K562 (cell line): ENCODE results near the gene MAN2A1. TPM values are rescaled to one million over a fixed set of nuclear protein-coding genes. Genes with fewer than 3 reads are reported as not detected.
A peak's percentile ranks its signal among the peaks of the same experiment; 100 is the strongest.

ENCODE experiments used
- ATAC-seq: fragments of 200-7000 bp; cut with Tn5 transposase; 3 replicates; pipeline ENCODE4 v1.9.1; 2020; ENCODE audit warnings: moderate library complexity
- BruUV-seq: library from RNA; stranded (reverse); fragments of 400-500 nt; replicated peaks from 2 replicates; lab custom pipeline; 2021; lab: Mats Ljungman, UMichigan
- CTCF ChIA-PET: fragments of 300-600 bp; formaldehyde crosslinking; extraction: SDS; loops from one replicate; lab custom pipeline; 2021; ENCODE audit warnings: low intra/inter-chr PET ratio; lab: Yijun Ruan, JAX
- POLR2A ChIA-PET: fragments of 300-600, 350-650 bp; sonication (Branson Sonifier 250); formaldehyde crosslinking; extraction: SDS; loops from one replicate; lab custom pipeline; 2021; ENCODE audit warnings: antibody characterized with exemption, inconsistent platforms; lab: Yijun Ruan, JAX
- DNase-seq, 4 experiments: peaks; one replicate each; pipeline versions ENCODE4 v3.0.0 to v3.0.0-alpha.2; 2011 to 2018; ENCODE audit warnings: low spot score in 3 of 4, mixed read lengths in 3 of 4; ENCODE audit errors: extremely low read depth in 1 of 4
- FAIRE-seq: peaks from 2 replicates; lab custom pipeline; 2011; peaks lifted over from hg19 to GRCh38; lab: Jason Lieb, UNC
- H2AFZ ChIP-seq: 2 replicates; pipeline ENCODE4 v1.6.0; 2011; ENCODE audit warnings: low read depth, low read length, control low read depth, inconsistent platforms
- H3K27ac ChIP-seq: fragments of 200-600 bp; 3 replicates; pipeline ENCODE4 v1.8.0; 2011; ENCODE audit warnings: low read depth, mild to moderate bottlenecking, control low read depth, inconsistent platforms, low read length, moderate library complexity, mixed read lengths; ENCODE audit errors: extremely low read depth
- H3K27me3 ChIP-seq, 2 experiments: fragments of 300-600 bp in 1 of 2; 2 replicates in 1 of 2; 3 replicates in 1 of 2; pipeline versions ENCODE4 v1.6.0 to v1.8.0; 2011; ENCODE audit warnings: inconsistent platforms in 2 of 2, low read length in 2 of 2, mild to moderate bottlenecking in 1 of 2, mixed read lengths in 1 of 2, moderate library complexity in 1 of 2; ENCODE audit not compliant: control insufficient read depth in 2 of 2, insufficient read depth in 2 of 2
- H3K36me3 ChIP-seq: fragments of 300-600 bp; 3 replicates; pipeline ENCODE4 v1.8.0; 2011; ENCODE audit warnings: mild to moderate bottlenecking, low read length, inconsistent platforms; ENCODE audit not compliant: control insufficient read depth, insufficient read depth
- H3K4me1 ChIP-seq, 2 experiments: fragments of 200-600 bp in 1 of 2; replicated peaks in 1 of 2; 2 replicates in 1 of 2; 3 replicates in 1 of 2; pipeline versions ENCODE4 v1.5.1 to v1.8.0; 2011; ENCODE audit warnings: inconsistent platforms in 2 of 2, low read length in 2 of 2, mild to moderate bottlenecking in 1 of 2, mixed read lengths in 1 of 2, moderate library complexity in 1 of 2; ENCODE audit not compliant: control insufficient read depth in 2 of 2, insufficient read depth in 2 of 2
- H3K4me2 ChIP-seq: 2 replicates; pipeline ENCODE4 v1.6.1; 2011; ENCODE audit warnings: low read length, control low read depth, inconsistent platforms, mixed read lengths; ENCODE audit not compliant: insufficient read depth
- H3K4me3 ChIP-seq: fragments of 200-600 bp; sonication (generic), shearing (Covaris generic); 2 replicates; pipeline ENCODE4 v1.5.1; 2016; ENCODE audit warnings: control low read depth, inconsistent platforms
- H3K79me2 ChIP-seq: fragments of 200-600 bp; 3 replicates; pipeline ENCODE4 v1.8.0; 2011; ENCODE audit warnings: low read length, inconsistent platforms; ENCODE audit not compliant: control insufficient read depth, insufficient read depth
- H3K9ac ChIP-seq, 2 experiments: 2 replicates each; pipeline versions ENCODE4 v1.6.0 to v1.6.1; 2011; ENCODE audit warnings: low read depth in 2 of 2, low read length in 2 of 2, control low read depth in 1 of 2, inconsistent platforms in 1 of 2, mild to moderate bottlenecking in 1 of 2, mixed read lengths in 1 of 2; ENCODE audit not compliant: insufficient read depth in 1 of 2
- H3K9me1 ChIP-seq: one replicate; pipeline ENCODE4 v1.6.0; 2011; ENCODE audit warnings: inconsistent platforms, mild to moderate bottlenecking, low read length, moderate library complexity; ENCODE audit not compliant: control insufficient read depth, insufficient read depth
- H3K9me3 ChIP-seq: replicated peaks from 2 replicates; pipeline ENCODE4 v1.5.1; 2011; ENCODE audit warnings: low read depth, low read length, inconsistent platforms; ENCODE audit not compliant: control insufficient read depth, insufficient read depth
- H4K20me1 ChIP-seq: replicated peaks from 2 replicates; pipeline ENCODE4 v1.6.1; 2011; ENCODE audit warnings: low read length, inconsistent platforms, mixed read lengths; ENCODE audit not compliant: control insufficient read depth, insufficient read depth
- BHLHE40 ChIP-seq: IDR thresholded peaks from 2 replicates; pipeline ENCODE4 v1.6.1; 2011; ENCODE audit warnings: low read length, improper control_type of control experiment
- EP300 ChIP-seq: IDR thresholded peaks from 2 replicates; pipeline ENCODE4 v1.6.1; 2012; ENCODE audit warnings: low read length, improper control_type of control experiment
- FOSL1 ChIP-seq: fragments of 200-800 bp; sonication (Bioruptor generic); conservative IDR thresholded peaks from 2 replicates; pipeline ENCODE4 v1.6.1; 2016; ENCODE audit warnings: missing genetic modification characterization, missing compliant biosample characterization
- GATA2 ChIP-seq: sonication (generic); formaldehyde crosslinking; IDR thresholded peaks from 2 replicates; pipeline ENCODE4 v1.4.0; 2020; ENCODE audit warnings: mild to moderate bottlenecking, missing genetic modification reagents
- PHF8 ChIP-seq: fragments of 200-600 bp; sonication (generic); IDR thresholded peaks from 2 replicates; pipeline ENCODE4 v1.6.1; 2012; ENCODE audit warnings: mixed run types, mild to moderate bottlenecking, inconsistent platforms, low read length, moderate library complexity, borderline replicate concordance
- TBP ChIP-seq: optimal IDR thresholded peaks from 2 replicates; pipeline ENCODE3; 2011; ENCODE audit warnings: low read depth, low read length, improper control_type of control experiment
- ZNF143 ChIP-seq: sonication (generic); formaldehyde crosslinking; IDR thresholded peaks from 2 replicates; pipeline ENCODE4 v1.9.0; 2022; ENCODE audit warnings: mild to moderate bottlenecking, missing genetic modification reagents
- WGBS: fragments of 100-300 bp; shearing (Covaris generic); methylation state at CpG from one replicate; pipeline ENCODE4 v1.1.6; 2016; ENCODE audit warnings: low coverage, mixed read lengths; ENCODE audit not compliant: insufficient coverage; ENCODE audit errors: missing lambda C conversion rate; 5-methylcytosine and 5-hydroxymethylcytosine counted together
- in situ Hi-C: fragments of 300-500 bp; cut with MboI; formaldehyde crosslinking; loops from 4 replicates; pipeline ENCODE4 v1.15.0; 2018; ENCODE audit warnings: inconsistent platforms, mixed read lengths
- intact Hi-C: fragments of 100-400 bp; cut with micrococcal nuclease; formaldehyde crosslinking; loops from 2 replicates; pipeline ENCODE4 v1.14.2; 2022
- polyA plus RNA-seq, 8 experiments: library from polyadenylated mRNA; depleted of rRNA in 4 of 8; stranded (reverse) in 5 of 8; unstranded in 3 of 8; fragments of >200 nt; fragmentation: Nextera tagmentation in 2 of 8; fragmentation: Illumina TruSeq in 1 of 8; extraction: Ambion mirVana in 2 of 8; extraction: Trizol in 1 of 8; gene quantifications; 2 replicates each; pipeline versions ENCODE4 v1.2.1 to v1.2.3, GENCODE V29; 2011 to 2014; ENCODE audit warnings: inconsistent platforms in 1 of 8, missing spikeins in 1 of 8
- total RNA-seq, 7 experiments: library from RNA; depleted of rRNA in 6 of 7; stranded (reverse); fragments of >200 nt in 6 of 7; fragmentation: Illumina TruSeq in 2 of 7; extraction: Trizol in 2 of 7; gene quantifications; 2 replicates each; pipeline versions ENCODE4 v1.2.1 to v1.2.3, GENCODE V29; 2011 to 2021; ENCODE audit warnings: low replicate concordance in 1 of 7
- TF ChIP-seq, protein P1 (sequence below), 2 experiments: fragments of 450-650 bp in 1 of 2; sonication (generic) in 1 of 2; formaldehyde crosslinking in 1 of 2; IDR thresholded peaks in 1 of 2; conservative IDR thresholded peaks in 1 of 2; 2 replicates each; pipeline versions ENCODE4 v1.6.1 to v1.8.1; 2016 to 2023; ENCODE audit warnings: mild to moderate bottlenecking in 2 of 2, moderate library complexity in 2 of 2, inconsistent platforms in 1 of 2, missing genetic modification reagents in 1 of 2

MAN2A1 gene
- total and polyA plus RNA-seq, 9 of the 15 experiments (the other 6 are each of a cell fraction or from before 2014, with no cell fraction given) = 5.2 to 32.0 (median 19.8) TPM

DNA sequence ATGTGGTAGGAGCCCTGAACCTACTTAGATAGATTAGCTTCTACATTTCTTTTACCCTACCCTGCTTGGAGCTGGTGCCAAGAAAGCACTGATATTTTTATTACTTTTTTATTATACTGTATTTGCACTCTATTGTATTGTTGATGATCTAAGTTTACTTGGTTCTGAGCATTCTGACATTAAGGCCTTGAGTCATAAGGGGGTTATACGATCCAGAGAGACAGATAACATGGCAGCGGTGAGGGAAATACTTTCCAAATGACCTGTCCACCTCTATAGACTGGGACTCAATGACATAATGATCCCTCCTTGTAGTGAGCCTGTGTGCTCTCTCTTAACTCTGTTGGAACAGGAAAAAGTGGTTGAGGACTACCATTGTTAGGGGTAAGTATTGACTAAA is 176.3 kb downstream of the MAN2A1 start:
- TF ChIP-seq GATA2 (CRISPR knock-in tag) = no peak
- no peak for TF ChIP-seq BHLHE40
- TF ChIP-seq, protein P1, sequence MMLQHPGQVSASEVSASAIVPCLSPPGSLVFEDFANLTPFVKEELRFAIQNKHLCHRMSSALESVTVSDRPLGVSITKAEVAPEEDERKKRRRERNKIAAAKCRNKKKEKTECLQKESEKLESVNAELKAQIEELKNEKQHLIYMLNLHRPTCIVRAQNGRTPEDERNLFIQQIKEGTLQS (IDR thresholded peaks at IDR 0.05) = peak; percentile 21; the same call in 1 of the 2 replicates
- TF ChIP-seq, protein P1 (CRISPR knock-in tag; conservative IDR thresholded peaks at IDR 0.05) = no peak
- TF ChIP-seq EP300 = no peak
- TF ChIP-seq ZNF143 = no peak
- no peak for TF ChIP-seq PHF8
- no peak for TF ChIP-seq TBP
- peak; percentile 86 for TF ChIP-seq FOSL1 (tag)
- Histone ChIP-seq H3K4me2 (no peak overlapping the region), H3K4me1 (no peaks in the 10 kb centered on the region; a peak in 2 of 5 replicates), H3K9ac (no peak overlapping the region), H3K9me1 (no peaks in the 10 kb centered on the region), H3K27ac (peak overlapping the region; percentile 20; the same call in 1 of the 3 replicates), H3K4me3 (no peak overlapping the region), H3K9me3 (no peaks in the 10 kb centered on the region), H3K79me2 (no peaks in the 10 kb centered on the region), H2AFZ (no peak overlapping the region), H3K36me3 (peaks cover 45% of the 10 kb centered on the region), H3K27me3 (no peaks in the 10 kb centered on the region), H4K20me1 (no peaks in the 10 kb centered on the region)
- ChIA-PET CTCF (no interaction called here), POLR2A (no interaction called here)
- FAIRE-seq (no peak), DNase-seq (peak in 1 of 4 experiments; percentile 6), ATAC-seq (peak; percentile 31; the same call in 1 of the 3 replicates)
- intact Hi-C loops = no loop called here
- BruUV-seq = no TSS peak
- in situ Hi-C loops = no loop called here
- WGBS = 52% methylated on average over 2 of the region's 2 CpGs
